Gastroesophageal sphincter (tissue), 4 donors: ENCODE results near the gene MYCBPAP. TPM values are rescaled to one million over a fixed set of nuclear protein-coding genes. Genes with fewer than 3 reads are reported as not detected.
A peak's percentile ranks its signal among the peaks of the same experiment; 100 is the strongest.

Experiments
- ATAC-seq: fragments of 150-250 bp; one replicate; pipeline ENCODE4 v1.9.1; 2016; ENCODE audit warnings: mild to moderate bottlenecking, moderate library complexity
- H3K27ac ChIP-seq, 4 donors: fragments of 200-600 bp; sonication (generic) in 3 of 4; 1 replicate in 3 of 4; 2 replicates in 1 of 4; pipeline ENCODE4 v1.5.1; 2016 to 2019
- H3K27me3 ChIP-seq: fragments of 200-600 bp; sonication (generic); one replicate; pipeline ENCODE4 v1.5.1; 2019
- H3K36me3 ChIP-seq, 2 donors: fragments of 200-600 bp; sonication (generic); one replicate each; pipeline ENCODE4 v1.5.1; 2019; ENCODE audit warnings: control low read depth in 1 of 2
- H3K4me1 ChIP-seq, 3 donors: fragments of 200-600 bp; sonication (generic); 1 replicate in 2 of 3; 2 replicates in 1 of 3; pipeline ENCODE4 v1.5.1; 2016 to 2019; ENCODE audit warnings: control low read depth in 2 of 3
- H3K4me3 ChIP-seq, 2 donors: fragments of 200-600 bp; sonication (generic); one replicate each; pipeline ENCODE4 v1.5.1; 2019; ENCODE audit warnings: mild to moderate bottlenecking in 1 of 2, moderate library complexity in 1 of 2
- H3K9me3 ChIP-seq, 3 donors: fragments of 200-600 bp; sonication (generic); one replicate each; pipeline ENCODE4 v1.5.1; 2017 to 2019; ENCODE audit warnings: control low read depth in 2 of 3
- CTCF ChIP-seq, 4 experiments: fragments of 200-600 bp in 2 of 4; fragments of 450-650 bp in 2 of 4; sonication (generic) in 1 of 4; IDR thresholded peaks; one replicate each; pipeline ENCODE4 v1.5.1; 2017 to 2019; ENCODE audit warnings: antibody characterized with exemption in 4 of 4, mild to moderate bottlenecking in 2 of 4, moderate library complexity in 2 of 4
- EP300 ChIP-seq: sonication (generic); formaldehyde crosslinking; IDR thresholded peaks from one replicate; pipeline ENCODE4 v1.6.1; 2017; ENCODE audit warnings: antibody characterized with exemption, mild to moderate bottlenecking
- POLR2A ChIP-seq, 2 donors: fragments of 450-650 bp; IDR thresholded peaks; one replicate each; pipeline ENCODE4 v1.6.1; 2017; ENCODE audit warnings: antibody characterized with exemption in 2 of 2, mild to moderate bottlenecking in 2 of 2, moderate library complexity in 1 of 2
- POLR2AphosphoS5 ChIP-seq: sonication (generic); formaldehyde crosslinking; IDR thresholded peaks from one replicate; pipeline ENCODE4 v1.6.1; 2017; ENCODE audit warnings: antibody characterized with exemption
- WGBS, 2 donors: methylation state at CpG; one replicate each; pipeline ENCODE4 v1.1.5; 2018; ENCODE audit warnings: low coverage in 1 of 2; 5-methylcytosine and 5-hydroxymethylcytosine counted together
- total RNA-seq, 4 donors: library from RNA; depleted of rRNA; stranded (reverse); fragments of >200 nt; gene quantifications; one replicate each; pipeline ENCODE4 v1.1.0, GENCODE V29; 2016

Gene MYCBPAP
- total RNA-seq, 4 donors from 2014 or later, result 0.27 to 0.31 TPM; not detected in 2

GRCh38 chr17:50560185-50560824 is 52.1 kb downstream of the MYCBPAP start, which contains the start of gene CACNA1G:
Gene CACNA1G (plus strand): TSS chr17:50560715. CDS start chr17:50561460, 745 bp downstream.
- peak within 1 kb of the TSS in 1 of 4 donors; percentile 30 for H3K27ac ChIP-seq
- WGBS, 2 donors, result 0% methylated on average over 2 to 3 of the region's 56 CpGs
- H3K27me3 ChIP-seq, result peaks cover 95% of the 10 kb centered on the region
- TF ChIP-seq POLR2AphosphoS5, result no peak
- no peak for TF ChIP-seq CTCF (IDR thresholded peaks at IDR 0.05)
- no peak for TF ChIP-seq EP300
- TF ChIP-seq POLR2A (IDR thresholded peaks at IDR 0.05), result no peak
- H3K4me3 ChIP-seq, result peak within 1 kb of the TSS; percentile 21 to 65
- H3K36me3 ChIP-seq, result peaks cover 0 to 14% of the 10 kb centered on the region in 2 donors
- no peaks in the 10 kb centered on the region for H3K9me3 ChIP-seq
- peak; percentile 91 for ATAC-seq
- H3K4me1 ChIP-seq, result peaks cover 5 to 64% (median 41%) of the 10 kb centered on the region in 3 donors

- Histone ChIP-seq H3K4me3 (peak overlapping the region; percentile 21 to 65), H3K27ac (peak overlapping the region in 1 of 4 donors; percentile 27), H3K4me1 (peaks cover 5 to 70% (median 44%) of the 10 kb centered on the region in 3 donors), H3K27me3 (peaks cover 96% of the 10 kb centered on the region), H3K9me3 (no peaks in the 10 kb centered on the region), H3K36me3 (peaks cover 0 to 6% of the 10 kb centered on the region in 2 donors)
- ATAC-seq, result no peak
- no CpG with 5 or more reads among the region's 88 CpGs for WGBS, 2 donors
- TF ChIP-seq POLR2A (IDR thresholded peaks at IDR 0.05), result no peak
- no peak for TF ChIP-seq POLR2AphosphoS5
- TF ChIP-seq EP300, result no peak
- TF ChIP-seq CTCF (IDR thresholded peaks at IDR 0.05), result no peak
Observed at GRCh38 chr17:50560931-50561745, 52.9 kb downstream of the MYCBPAP start.

GRCh38 chr17:50561746-50562141 is 53.5 kb downstream of the MYCBPAP start:
- no peak for TF ChIP-seq EP300
- WGBS, 2 donors, result no CpG with 5 or more reads among the region's 27 CpGs
- H3K9me3 ChIP-seq, result no peaks in the 10 kb centered on the region
- peak overlapping the region in 1 of 2 donors; percentile 65 for H3K4me3 ChIP-seq
- H3K27me3 ChIP-seq, result peaks cover 96% of the 10 kb centered on the region
- ATAC-seq, result no peak
- no peak overlapping the region for H3K27ac ChIP-seq
- H3K36me3 ChIP-seq, result peaks cover 0 to under 1% of the 10 kb centered on the region in 2 donors
- H3K4me1 ChIP-seq, result peaks cover 5 to 69% (median 44%) of the 10 kb centered on the region in 3 donors

GRCh38 chr17:50562242-50563091 is 54.2 kb downstream of the MYCBPAP start:
- TF ChIP-seq CTCF (IDR thresholded peaks at IDR 0.05), result no peak
- TF ChIP-seq EP300, result no peak
- TF ChIP-seq POLR2A (IDR thresholded peaks at IDR 0.05), result no peak
- TF ChIP-seq POLR2AphosphoS5, result no peak
- no peak for ATAC-seq
- Histone ChIP-seq H3K36me3 (no peaks in the 10 kb centered on the region), H3K4me1 (peaks cover 5 to 65% (median 44%) of the 10 kb centered on the region in 3 donors), H3K27ac (no peak overlapping the region), H3K4me3 (no peak overlapping the region), H3K9me3 (no peaks in the 10 kb centered on the region), H3K27me3 (peaks cover 96% of the 10 kb centered on the region)
- no CpG with 5 or more reads among the region's 22 CpGs for WGBS, 2 donors

- peaks cover 5 to 64% (median 44%) of the 10 kb centered on the region in 3 donors for H3K4me1 ChIP-seq
- TF ChIP-seq POLR2AphosphoS5 (no peak), POLR2A (IDR thresholded peaks at IDR 0.05) (no peak), CTCF (IDR thresholded peaks at IDR 0.05) (no peak), EP300 (no peak)
- ATAC-seq, result no peak
- H3K27me3 ChIP-seq, result peaks cover 98% of the 10 kb centered on the region
- WGBS, 2 donors, result 71% methylated on average over 2 of the region's 4 CpGs; no CpG with 5 or more reads in 1 of the 2 donors
- H3K27ac ChIP-seq, result no peak overlapping the region
- H3K9me3 ChIP-seq, result no peaks in the 10 kb centered on the region
- H3K4me3 ChIP-seq, result no peak overlapping the region
- H3K36me3 ChIP-seq, result no peaks in the 10 kb centered on the region
Observed at GRCh38 chr17:50563092-50563511, 54.9 kb downstream of the MYCBPAP start.
